HCT116 (cell line): Measurements from ENCODE around the gene PDE2A. TPM values are rescaled to one million over a fixed set of nuclear protein-coding genes. Genes with fewer than 3 reads are reported as not detected.

Source experiments
- ATAC-seq: fragments of 200-7000 bp; cut with Tn5 transposase; 2 replicates; pipeline ENCODE4 v1.9.1; 2020; ENCODE audit warnings: mild to moderate bottlenecking, moderate library complexity
- BruUV-seq: library from RNA; stranded (reverse); fragments of 400-500 nt; replicated peaks from 2 replicates; lab custom pipeline; 2021; lab: Mats Ljungman, UMichigan
- CTCF ChIA-PET: fragments of 300-600 bp; sonication (Branson Sonifier 250); formaldehyde crosslinking; loops from one replicate; lab custom pipeline; 2021; ENCODE audit warnings: antibody characterized with exemption; lab: Charles Lee
- POLR2A ChIA-PET: fragments of 300-600, 350-600 bp; sonication (Branson Sonifier 250); formaldehyde crosslinking; loops from one replicate; lab custom pipeline; 2021; ENCODE audit warnings: antibody characterized with exemption; lab: Charles Lee
- RAD21 ChIA-PET, 2 experiments: fragments of 300-600 bp; sonication (Branson Sonifier 250); formaldehyde crosslinking; loops; one replicate each; lab custom pipeline; 2023; ENCODE audit warnings: low total read pairs in 2 of 2; ENCODE audit not compliant: uncharacterized antibody in 2 of 2, unreplicated experiment in 2 of 2, low non-redundant PET in 1 of 2; lab: Charles Lee
- DNase-seq: peaks from one replicate; pipeline ENCODE4 v3.0.0-alpha.2; 2010; ENCODE audit warnings: low read depth, low spot score
- H2AFZ ChIP-seq: fragments of 200-600 bp; shearing (Covaris generic), sonication (generic); 2 replicates; pipeline ENCODE4 v1.6.1; 2017; ENCODE audit warnings: low read depth, mixed run types, mixed read lengths, antibody characterized with exemption, low read length; ENCODE audit not compliant: poor library complexity, severe bottlenecking
- H3K27ac ChIP-seq: 2 replicates; pipeline ENCODE4 v1.5.1; 2012; ENCODE audit warnings: low read depth, low read length
- H3K27me3 ChIP-seq: fragments of 200-600 bp; sonication (generic); 2 replicates; pipeline ENCODE4 v1.6.1; 2016; ENCODE audit warnings: mixed run types, low read length, mixed read lengths; ENCODE audit not compliant: insufficient read depth
- H3K36me3 ChIP-seq, 2 experiments: fragments of 200-500 bp in 1 of 2; fragments of 200-600 bp in 1 of 2; sonication (Bioruptor generic) in 1 of 2; sonication (generic) in 1 of 2; 2 replicates each; pipeline versions ENCODE4 v1.5.1 to v1.6.1; 2014 to 2016; ENCODE audit warnings: low read length in 2 of 2, inconsistent platforms in 1 of 2, mixed read lengths in 1 of 2, mixed run types in 1 of 2; ENCODE audit not compliant: insufficient read depth in 2 of 2, control insufficient read depth in 1 of 2
- H3K4me1 ChIP-seq, 2 experiments: fragments of 200-600 bp in 1 of 2; sonication (generic) in 1 of 2; 2 replicates each; pipeline versions ENCODE4 v1.5.1 to v1.6.1; 2012 to 2017; ENCODE audit warnings: low read length in 2 of 2, inconsistent platforms in 1 of 2, mild to moderate bottlenecking in 1 of 2, mixed read lengths in 1 of 2, mixed run types in 1 of 2, moderate library complexity in 1 of 2; ENCODE audit not compliant: insufficient read depth in 2 of 2, control insufficient read depth in 1 of 2
- H3K4me2 ChIP-seq: fragments of 200-600 bp; sonication (generic); 2 replicates; pipeline ENCODE4 v1.6.1; 2017; ENCODE audit warnings: mixed run types, low read length, mixed read lengths
- H3K4me3 ChIP-seq, 2 experiments: fragments of 200-600 bp in 1 of 2; sonication (generic) in 1 of 2; replicated peaks in 1 of 2; 2 replicates each; pipeline ENCODE4 v1.5.1; 2011 to 2016; ENCODE audit warnings: low read length in 2 of 2, control low read depth in 1 of 2, low read depth in 1 of 2, mild to moderate bottlenecking in 1 of 2, mixed read lengths in 1 of 2, mixed run types in 1 of 2
- H3K79me2 ChIP-seq: fragments of 200-600 bp; sonication (generic); 2 replicates; pipeline ENCODE4 v1.6.1; 2017; ENCODE audit warnings: mild to moderate bottlenecking, mixed run types, low read length, moderate library complexity, mixed read lengths; ENCODE audit not compliant: insufficient read depth
- H3K9ac ChIP-seq: fragments of 200-600 bp; sonication (generic); 2 replicates; pipeline ENCODE4 v1.6.1; 2016; ENCODE audit warnings: low read length, mixed read lengths
- H3K9me2 ChIP-seq: fragments of 200-600 bp; sonication (generic), shearing (Covaris generic); 2 replicates; pipeline ENCODE4 v1.6.1; 2017; ENCODE audit warnings: mixed run types, mild to moderate bottlenecking, moderate library complexity; ENCODE audit not compliant: insufficient read depth
- H3K9me3 ChIP-seq, 2 experiments: fragments of 200-500 bp in 1 of 2; fragments of 200-600 bp in 1 of 2; sonication (Bioruptor generic) in 1 of 2; sonication (generic) in 1 of 2; 2 replicates each; pipeline ENCODE4 v1.6.1; 2014 to 2017; ENCODE audit warnings: low read length in 2 of 2, mixed read lengths in 2 of 2, inconsistent platforms in 1 of 2, low read depth in 1 of 2, mild to moderate bottlenecking in 1 of 2, mixed run types in 1 of 2, moderate library complexity in 1 of 2; ENCODE audit not compliant: control insufficient read depth in 1 of 2, insufficient read depth in 1 of 2
- H4K20me1 ChIP-seq: fragments of 200-600 bp; sonication (generic), shearing (Covaris generic); 2 replicates; pipeline ENCODE4 v1.6.1; 2017; ENCODE audit warnings: mixed run types, mild to moderate bottlenecking, moderate library complexity; ENCODE audit not compliant: insufficient read depth
- CTCF ChIP-seq, 3 experiments: fragments of 200-600 bp in 1 of 3; sonication (generic) in 1 of 3; IDR thresholded peaks in 2 of 3; conservative IDR thresholded peaks in 1 of 3; 2 replicates each; pipeline ENCODE4 v1.5.1; 2012 to 2017; ENCODE audit warnings: low read depth in 2 of 3, low read length in 2 of 3, antibody characterized with exemption in 1 of 3, borderline replicate concordance in 1 of 3, control low read depth in 1 of 3, mild to moderate bottlenecking in 1 of 3, mixed read lengths in 1 of 3, mixed run types in 1 of 3, moderate library complexity in 1 of 3; ENCODE audit not compliant: insufficient read depth in 1 of 3
- ELF1 ChIP-seq: IDR thresholded peaks from 2 replicates; pipeline ENCODE4 v1.6.1; 2012; ENCODE audit warnings: low read depth, borderline replicate concordance
- EZH2phosphoT487 ChIP-seq: fragments of 200-600 bp; IDR thresholded peaks from 2 replicates; pipeline ENCODE4 v1.6.1; 2018; ENCODE audit warnings: antibody characterized with exemption, borderline replicate concordance
- JUND ChIP-seq: IDR thresholded peaks from 2 replicates; pipeline ENCODE4 v1.6.1; 2012
- POLR2AphosphoS5 ChIP-seq: IDR thresholded peaks from 2 replicates; pipeline ENCODE4 v1.6.1; 2011; ENCODE audit warnings: mild to moderate bottlenecking, low read depth, low read length, moderate library complexity
- REST ChIP-seq: IDR thresholded peaks from 2 replicates; pipeline ENCODE4 v1.6.1; 2012; ENCODE audit warnings: low read depth
- SRF ChIP-seq: IDR thresholded peaks from 2 replicates; pipeline ENCODE4 v1.6.1; 2012; ENCODE audit warnings: low read depth
- TCF7L2 ChIP-seq: IDR thresholded peaks from 2 replicates; pipeline ENCODE4 v1.7.0; 2011; ENCODE audit warnings: borderline replicate concordance, inconsistent platforms; ENCODE audit not compliant: insufficient read depth, insufficient read length; ENCODE audit errors: extremely low read depth
- YY1 ChIP-seq: IDR thresholded peaks from 2 replicates; pipeline ENCODE4 v1.6.1; 2011; ENCODE audit warnings: low read length, low read depth, moderate library complexity, mild to moderate bottlenecking; ENCODE audit not compliant: insufficient replicate concordance; ENCODE audit errors: extremely low read depth
- ZFX ChIP-seq: fragments of 450-650 bp; IDR thresholded peaks from 2 replicates; pipeline ENCODE4 v1.6.1; 2017
- intact Hi-C: fragments of 100-400 bp; cut with micrococcal nuclease; formaldehyde crosslinking; loops from 2 replicates; pipeline ENCODE4 v1.10.0; 2022
- total RNA-seq: library from RNA; stranded (reverse); gene quantifications from one replicate; pipeline ENCODE4 v1.2.1, GENCODE V29; 2021; ENCODE audit not compliant: unreplicated experiment
- TF ChIP-seq, protein P1 (sequence below): IDR thresholded peaks from 2 replicates; pipeline ENCODE4 v1.6.1; 2012

PDE2A gene
- total RNA-seq, 1 experiment from 2014 or later: 7.6 TPM

DNA sequence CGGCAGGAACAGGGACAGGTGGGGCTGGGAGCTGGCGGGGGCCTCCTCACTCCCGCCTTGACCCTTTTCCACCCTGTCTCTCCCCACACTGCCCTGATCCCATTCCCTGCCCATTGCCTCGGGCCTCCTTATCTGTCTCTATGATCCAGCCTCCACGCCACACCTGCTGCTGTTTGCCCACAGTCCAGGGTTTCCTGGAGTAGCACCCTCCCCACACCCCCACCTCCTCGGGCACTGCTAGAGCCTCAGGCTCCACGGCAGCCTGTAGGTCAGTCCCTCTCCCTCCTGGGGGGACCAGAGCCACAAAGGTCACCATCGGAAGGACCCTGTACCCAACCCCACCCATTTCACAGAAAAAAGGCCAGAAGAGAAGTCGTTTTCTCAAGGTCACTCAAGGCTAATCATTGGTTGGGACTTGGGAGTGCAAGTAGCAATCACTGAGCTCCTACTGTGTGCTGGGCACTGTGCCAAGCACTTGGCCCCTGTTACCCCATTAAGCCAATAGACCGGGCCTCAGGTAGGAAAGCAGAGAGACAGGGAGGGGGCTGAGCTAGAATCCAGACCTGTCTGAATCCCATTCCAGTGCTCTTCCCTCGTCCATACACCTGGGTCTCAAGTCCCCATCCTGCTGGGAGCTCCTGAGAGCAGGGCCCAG lies 71.8 kb downstream of the PDE2A start:
- DNase-seq (no peak), ATAC-seq (no peak)
- CTCF ChIA-PET: interaction anchor here (1.0 kb wide), 1 partner anchor 13 kb away, joined by 3 read pairs; no protein-coding TSS in a partner anchor
- H3K36me3 ChIP-seq: no peaks in the 10 kb centered on the region
- no peak overlapping the region for H3K4me2 ChIP-seq
- no peaks in the 10 kb centered on the region for H3K9me3 ChIP-seq
- POLR2A ChIA-PET: interaction anchor here (0.6 kb wide), 1 partner anchor 40 kb away, joined by 4 read pairs; no protein-coding TSS in a partner anchor
- no peak for TF ChIP-seq TCF7L2
- no peak for TF ChIP-seq EZH2phosphoT487
- H4K20me1 ChIP-seq: no peaks in the 10 kb centered on the region
- H3K9me2 ChIP-seq: no peaks in the 10 kb centered on the region
- no peak overlapping the region for H2AFZ ChIP-seq
- RAD21 ChIA-PET: no interaction called here
- H3K79me2 ChIP-seq: no peaks in the 10 kb centered on the region
- peaks cover 6% of the 10 kb centered on the region; the same call in 1 of the 2 replicates for H3K27me3 ChIP-seq
- intact Hi-C loops: no loop called here
- no TSS peak for BruUV-seq
- H3K27ac ChIP-seq: no peak overlapping the region
- no peak overlapping the region for H3K4me3 ChIP-seq
- peaks cover 0 to 25% of the 10 kb centered on the region in 2 experiments; a peak in 2 of 4 replicates for H3K4me1 ChIP-seq
- H3K9ac ChIP-seq: no peak overlapping the region

GRCh38 chr11:72600557-72600956 lies 73.7 kb downstream of the PDE2A start:
- intact Hi-C loops: no loop called here
- H3K27me3 ChIP-seq: no peaks in the 10 kb centered on the region
- H2AFZ ChIP-seq: no peak overlapping the region
- ChIA-PET POLR2A (no interaction called here), CTCF (interaction anchor here (1.0 to 2.2 kb wide), 4 partner anchors 8 to 129 kb away, joined by 3 to 17 read pairs (median 4); no protein-coding TSS in a partner anchor), RAD21 (no interaction called here)
- H3K9me2 ChIP-seq: no peaks in the 10 kb centered on the region
- DNase-seq (no peak), ATAC-seq (no peak)
- peaks cover 0 to 22% of the 10 kb centered on the region in 2 experiments; a peak in 2 of 4 replicates for H3K4me1 ChIP-seq
- H3K4me3 ChIP-seq: no peak overlapping the region
- no peak overlapping the region for H3K4me2 ChIP-seq
- H4K20me1 ChIP-seq: no peaks in the 10 kb centered on the region
- no peak overlapping the region for H3K27ac ChIP-seq
- no peak overlapping the region for H3K9ac ChIP-seq
- H3K9me3 ChIP-seq: no peaks in the 10 kb centered on the region
- H3K79me2 ChIP-seq: no peaks in the 10 kb centered on the region
- no TSS peak for BruUV-seq
- no peaks in the 10 kb centered on the region for H3K36me3 ChIP-seq
- TF ChIP-seq POLR2AphosphoS5 (no peak), EZH2phosphoT487 (no peak), CTCF (IDR thresholded peaks at IDR 0.05 in 2 of 3, conservative IDR thresholded peaks at IDR 0.05 in 1 of 3; ENCODE audit: borderline replicate concordance in 1 of 3, insufficient read depth in 1 of 3, low read depth in 2 of 3, low read length in 2 of 3) (no peak), SRF (no peak), JUND (no peak), ZFX (no peak), YY1 (no peak), REST (no peak), ELF1 (no peak)
- TF ChIP-seq, protein P1, sequence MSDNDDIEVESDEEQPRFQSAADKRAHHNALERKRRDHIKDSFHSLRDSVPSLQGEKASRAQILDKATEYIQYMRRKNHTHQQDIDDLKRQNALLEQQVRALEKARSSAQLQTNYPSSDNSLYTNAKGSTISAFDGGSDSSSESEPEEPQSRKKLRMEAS: no peak
